Measurements from ENCODE around the gene PPL. TPM values are rescaled to one million over a fixed set of nuclear protein-coding genes. Genes with fewer than 3 reads are reported as not detected.
A peak's percentile ranks its signal among the peaks of the same experiment; 100 is the strongest.

Gene PPL
- total and polyA plus RNA-seq, 2 of the 13 experiments (the other 11 are each of a cell fraction or from before 2014, with no cell fraction given), result 5.7 to 6.6 TPM

- H3K27ac ChIP-seq (ENCODE audit: extremely low read length, insufficient read depth, low read length), result no peak overlapping the region
- H3K79me2 ChIP-seq (ENCODE audit: insufficient read depth, low read length), result no peaks in the 10 kb centered on the region
- ChIA-PET POLR2A (no interaction called here), CTCF (ENCODE audit: low intra/inter-chr PET ratio, low total read pairs) (no interaction called here)
- H4K20me1 ChIP-seq (ENCODE audit: insufficient read depth, low read length), result no peaks in the 10 kb centered on the region
- peaks cover 6 to 59% of the 10 kb centered on the region in 2 experiments for H3K27me3 ChIP-seq (ENCODE audit: control insufficient read depth in 1 of 2, insufficient read depth in 2 of 2, low read length in 2 of 2)
- DNase-seq (ENCODE audit: low spot score) (no peak), FAIRE-seq (no peak), ATAC-seq (no peak)
- intact Hi-C loops (cut with micrococcal nuclease; ENCODE audit: unreplicated experiment) (no loop called here), in situ Hi-C loops (cut with HindIII; ENCODE audit: extremely low pct_ligation_motif_present, low pct_unique_long_range_greater_than_20kb) (no loop called here)
- no TSS peak for BruUV-seq (replicated peaks)
- H3K4me1 ChIP-seq (ENCODE audit: insufficient read depth, low read length), result peaks cover 13% of the 10 kb centered on the region
- no peaks in the 10 kb centered on the region for H3K36me3 ChIP-seq (replicated peaks in 1 of 2; ENCODE audit: control insufficient read depth in 1 of 2, insufficient read depth in 2 of 2, low read length in 2 of 2)
- no peak overlapping the region for H3K9ac ChIP-seq (ENCODE audit: insufficient read depth, low read depth, low read length)
- WGBS (ENCODE audit: low lambda C conversion rate), result 12% methylated on average over 5 of the region's 5 CpGs
- H3K4me3 ChIP-seq (replicated peaks in 1 of 3; ENCODE audit: insufficient read depth in 1 of 3, low read depth in 2 of 3, low read length in 3 of 3), result no peak overlapping the region
- no peak overlapping the region for H2AFZ ChIP-seq (ENCODE audit: low read length)
- H3K9me3 ChIP-seq (ENCODE audit: low read length), result no peaks in the 10 kb centered on the region
- H3K4me2 ChIP-seq (ENCODE audit: low read depth, low read length), result no peak overlapping the region
- TF ChIP-seq ZNF549 (CRISPR knock-in tag; IDR thresholded peaks at IDR 0.05), result no peak
- no peak for TF ChIP-seq TEAD2 (CRISPR knock-in tag; IDR thresholded peaks at IDR 0.05)
- TF ChIP-seq HNRNPH1 (optimal IDR thresholded peaks at IDR 0.05; ENCODE audit: low read depth, low read length), result no peak
- peak; percentile 77 for TF ChIP-seq RFX5 (IDR thresholded peaks at IDR 0.05; ENCODE audit: low read depth, low read length)
- no peak for TF ChIP-seq SALL1 (CRISPR knock-in tag; IDR thresholded peaks at IDR 0.05)
- no peak for TF ChIP-seq ZNF550 (CRISPR knock-in tag; IDR thresholded peaks at IDR 0.05; ENCODE audit: borderline replicate concordance)
These were observed 47.4 kb upstream of the PPL start for GRCh38 chr16:4984174-4984990.

DNA sequence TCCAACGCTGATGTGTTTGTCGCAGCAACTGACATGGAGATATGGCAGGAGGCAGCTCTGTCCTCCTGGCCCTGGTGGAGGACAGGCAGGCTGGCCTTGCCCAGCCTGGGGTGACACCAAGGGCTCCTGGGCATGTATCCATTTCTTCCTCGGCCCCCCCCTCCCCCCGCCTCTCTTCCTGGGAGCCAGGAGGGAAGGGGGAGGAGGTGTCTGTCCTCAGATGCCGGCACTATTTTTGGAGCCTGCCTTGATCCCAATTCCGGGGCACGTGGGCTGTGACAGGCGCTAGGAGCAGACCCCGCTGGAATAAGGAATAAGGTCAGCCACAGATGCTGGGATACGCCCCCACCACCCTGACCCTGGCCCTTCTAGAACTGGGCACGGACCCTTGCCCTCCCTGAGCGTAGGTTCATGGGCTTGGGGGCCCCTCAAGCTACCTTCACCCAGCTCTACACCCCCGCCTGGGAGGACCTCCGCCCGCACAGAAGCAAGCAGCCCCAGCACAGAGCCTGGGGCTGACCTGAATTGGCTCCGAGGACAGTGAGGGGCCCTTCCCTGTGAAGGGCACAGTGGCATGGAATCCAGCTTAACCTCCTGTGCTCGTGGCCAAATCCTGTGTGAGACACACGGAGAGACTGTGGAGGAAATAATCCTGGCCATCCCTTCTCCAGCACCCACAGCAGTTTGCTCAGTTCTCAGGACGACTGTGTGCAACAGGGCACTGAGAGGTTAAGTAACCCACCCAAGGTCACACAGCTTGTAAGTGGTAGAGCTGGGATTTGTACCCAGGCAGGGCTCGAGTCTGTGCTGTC lies 45.3 kb upstream of the PPL start:
- ATAC-seq, result peak; percentile 55
- no peak for FAIRE-seq
- TF ChIP-seq MBD4 (IDR thresholded peaks at IDR 0.05; ENCODE audit: borderline replicate concordance, low read length) (no peak), HNF4A (CRISPR knock-in tag; IDR thresholded peaks at IDR 0.05) (no peak), CCDC6 (CRISPR knock-in tag; IDR thresholded peaks at IDR 0.05) (no peak), MIER2 (CRISPR knock-in tag; IDR thresholded peaks at IDR 0.05) (no peak)
- TF ChIP-seq, protein P1, sequence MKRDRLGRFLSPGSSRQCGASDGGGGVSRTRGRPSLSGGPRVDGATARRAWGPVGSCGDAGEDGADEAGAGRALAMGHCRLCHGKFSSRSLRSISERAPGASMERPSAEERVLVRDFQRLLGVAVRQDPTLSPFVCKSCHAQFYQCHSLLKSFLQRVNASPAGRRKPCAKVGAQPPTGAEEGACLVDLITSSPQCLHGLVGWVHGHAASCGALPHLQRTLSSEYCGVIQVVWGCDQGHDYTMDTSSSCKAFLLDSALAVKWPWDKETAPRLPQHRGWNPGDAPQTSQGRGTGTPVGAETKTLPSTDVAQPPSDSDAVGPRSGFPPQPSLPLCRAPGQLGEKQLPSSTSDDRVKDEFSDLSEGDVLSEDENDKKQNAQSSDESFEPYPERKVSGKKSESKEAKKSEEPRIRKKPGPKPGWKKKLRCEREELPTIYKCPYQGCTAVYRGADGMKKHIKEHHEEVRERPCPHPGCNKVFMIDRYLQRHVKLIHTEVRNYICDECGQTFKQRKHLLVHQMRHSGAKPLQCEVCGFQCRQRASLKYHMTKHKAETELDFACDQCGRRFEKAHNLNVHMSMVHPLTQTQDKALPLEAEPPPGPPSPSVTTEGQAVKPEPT (CRISPR knock-in tag; IDR thresholded peaks at IDR 0.05; ENCODE audit: low read depth), result no peak
- TF ChIP-seq, protein P2, sequence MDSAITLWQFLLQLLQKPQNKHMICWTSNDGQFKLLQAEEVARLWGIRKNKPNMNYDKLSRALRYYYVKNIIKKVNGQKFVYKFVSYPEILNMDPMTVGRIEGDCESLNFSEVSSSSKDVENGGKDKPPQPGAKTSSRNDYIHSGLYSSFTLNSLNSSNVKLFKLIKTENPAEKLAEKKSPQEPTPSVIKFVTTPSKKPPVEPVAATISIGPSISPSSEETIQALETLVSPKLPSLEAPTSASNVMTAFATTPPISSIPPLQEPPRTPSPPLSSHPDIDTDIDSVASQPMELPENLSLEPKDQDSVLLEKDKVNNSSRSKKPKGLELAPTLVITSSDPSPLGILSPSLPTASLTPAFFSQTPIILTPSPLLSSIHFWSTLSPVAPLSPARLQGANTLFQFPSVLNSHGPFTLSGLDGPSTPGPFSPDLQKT (CRISPR knock-in tag; IDR thresholded peaks at IDR 0.05; ENCODE audit: borderline replicate concordance), result no peak

More for the DNA sequence above, 45.3 kb upstream of the PPL start:
- Histone ChIP-seq H3K9ac (ENCODE audit: insufficient read depth, low read depth, low read length) (no peak overlapping the region), H2AFZ (ENCODE audit: low read length) (no peak overlapping the region), H3K9me3 (ENCODE audit: low read length) (no peaks in the 10 kb centered on the region), H3K79me2 (ENCODE audit: insufficient read depth, low read length) (no peaks in the 10 kb centered on the region), H3K4me3 (replicated peaks in 1 of 3; ENCODE audit: insufficient read depth in 1 of 3, low read depth in 2 of 3, low read length in 3 of 3) (no peak overlapping the region), H3K4me2 (ENCODE audit: low read depth, low read length) (peak overlapping the region; percentile 5; the same call in 1 of the 2 replicates), H3K4me1 (ENCODE audit: insufficient read depth, low read length) (peaks cover under 1% of the 10 kb centered on the region; the same call in 1 of the 2 replicates), H3K27me3 (ENCODE audit: control insufficient read depth in 1 of 2, insufficient read depth in 2 of 2, low read length in 2 of 2) (peaks cover 5 to 45% of the 10 kb centered on the region in 2 experiments; a peak in 4 of 5 replicates), H4K20me1 (ENCODE audit: insufficient read depth, low read length) (no peaks in the 10 kb centered on the region), H3K36me3 (replicated peaks in 1 of 2; ENCODE audit: control insufficient read depth in 1 of 2, insufficient read depth in 2 of 2, low read length in 2 of 2) (no peaks in the 10 kb centered on the region), H3K27ac (ENCODE audit: extremely low read length, insufficient read depth, low read length) (no peak overlapping the region)
- 11% methylated on average over 18 of the region's 20 CpGs for WGBS (ENCODE audit: low lambda C conversion rate)
- ChIA-PET CTCF (ENCODE audit: low intra/inter-chr PET ratio, low total read pairs) (no interaction called here), POLR2A (interaction anchor here (0.6 to 1.2 kb wide), 2 partner anchors 54 to 173 kb away, joined by 3 to 4 read pairs; no protein-coding TSS in a partner anchor)
- in situ Hi-C loops (cut with HindIII; ENCODE audit: extremely low pct_ligation_motif_present, low pct_unique_long_range_greater_than_20kb) (no loop called here), intact Hi-C loops (cut with micrococcal nuclease; ENCODE audit: unreplicated experiment) (no loop called here)
- no peak for DNase-seq (ENCODE audit: low spot score)
- BruUV-seq (replicated peaks), result no TSS peak

Measured in HepG2 (cell line).